PFSK-1 (cell line): ENCODE results near the gene SPATA33.

ENCODE experiments used
- POLR2AphosphoS5 ChIP-seq: IDR thresholded peaks from 2 replicates; pipeline ENCODE4 v1.6.1; 2012; ENCODE audit warnings: low read depth, mild to moderate bottlenecking, control low read depth, low read length, moderate library complexity
- TAF1 ChIP-seq: IDR thresholded peaks from 2 replicates; pipeline ENCODE4 v1.6.1; 2012; ENCODE audit warnings: low read length, control low read depth, borderline replicate concordance; ENCODE audit not compliant: insufficient read depth

DNA sequence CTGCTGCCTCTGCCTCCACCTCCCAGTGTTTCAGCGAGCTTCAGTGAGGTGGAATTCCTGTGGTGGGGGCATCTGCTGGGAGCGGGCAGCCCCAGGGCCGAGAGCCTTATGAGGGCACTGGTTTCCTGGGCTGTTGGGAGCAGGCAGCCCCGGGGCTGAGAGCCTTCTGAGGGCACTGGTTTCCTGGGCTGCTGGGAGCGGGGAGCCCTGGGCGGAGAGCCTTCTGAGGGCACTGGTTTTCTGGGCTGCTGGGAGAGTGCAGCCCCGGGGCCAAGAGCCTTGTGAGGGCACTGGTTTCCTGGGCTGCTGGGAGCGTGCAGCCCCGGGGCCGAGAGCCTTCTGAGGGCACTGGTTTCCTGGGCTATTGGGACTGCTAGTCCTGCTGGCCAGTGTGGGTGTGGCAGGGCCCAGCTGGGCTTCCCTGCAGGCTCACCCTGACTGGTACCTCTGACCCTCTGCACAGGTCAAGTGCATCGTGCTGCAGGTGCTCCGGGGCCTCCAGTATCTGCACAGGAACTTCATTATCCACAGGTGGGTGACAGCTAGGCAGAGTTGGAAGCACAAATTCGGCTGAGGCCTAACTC is 34.4 kb downstream of the SPATA33 start:
- TF ChIP-seq TAF1 (no peak), POLR2AphosphoS5 (no peak)
